BE2C (cell line): ENCODE results near the gene EIF3A.

Source experiments
- DNase-seq: peaks from one replicate; pipeline ENCODE4 v3.0.0-alpha.2; 2020
- H3K27me3 ChIP-seq: fragments of 250-450 bp; sonication (Bioruptor Pico); 2 replicates; pipeline ENCODE4 v1.5.1; 2020; ENCODE audit warnings: mild to moderate bottlenecking
- H3K36me3 ChIP-seq: fragments of 250-450 bp; sonication (Bioruptor Pico); 2 replicates; pipeline ENCODE4 v1.5.1; 2020; ENCODE audit warnings: mild to moderate bottlenecking
- H3K4me1 ChIP-seq: fragments of 250-450 bp; sonication (Bioruptor Pico); 2 replicates; pipeline ENCODE4 v1.5.1; 2020
- H3K4me3 ChIP-seq: 2 replicates; pipeline ENCODE4 v1.5.1; 2011; ENCODE audit warnings: low read depth, low read length
- H3K9me3 ChIP-seq: fragments of 250-450 bp; sonication (Bioruptor Pico); 2 replicates; pipeline ENCODE4 v1.5.1; 2020
- TF ChIP-seq, protein P1 (sequence below): IDR thresholded peaks from 2 replicates; pipeline ENCODE4 v1.5.1; 2012; ENCODE audit warnings: mild to moderate bottlenecking, low read depth, low read length

EIF3A gene

DNA sequence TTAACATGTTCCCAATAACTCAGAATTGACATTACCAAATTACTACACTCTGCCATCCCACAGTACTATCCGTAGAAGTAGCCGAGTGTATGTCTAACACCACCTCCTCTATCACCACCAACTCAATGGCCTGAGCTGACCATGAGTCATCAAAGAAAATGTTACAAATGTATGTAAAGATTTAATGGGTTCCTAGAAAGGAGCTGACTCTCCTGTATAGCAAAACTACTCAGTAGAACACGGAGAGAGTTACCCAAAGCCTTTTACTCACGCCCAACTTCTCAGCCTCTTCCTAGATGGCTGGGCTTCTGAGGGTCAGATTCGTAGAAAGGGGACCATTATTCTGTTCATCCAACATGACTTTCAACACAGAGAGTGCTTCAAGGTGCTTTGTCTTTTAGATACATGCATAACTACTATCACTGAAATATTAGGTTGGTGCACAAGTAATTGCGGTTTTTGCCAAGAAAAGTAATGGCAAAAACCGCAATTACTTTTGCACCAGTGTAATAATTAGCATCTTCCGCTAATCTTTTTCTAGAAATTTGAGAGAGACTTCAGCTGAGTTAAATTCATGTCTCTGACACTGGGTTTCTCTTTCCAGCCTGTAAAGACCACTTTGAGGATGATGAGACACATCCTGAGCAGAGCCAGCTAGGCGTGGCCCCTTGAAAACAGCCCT is 75.1 kb downstream of the EIF3A start:
- Histone ChIP-seq H3K36me3 (no peaks in the 10 kb centered on the region), H3K4me3 (no peak overlapping the region), H3K4me1 (0 out of 2 replicates have a peak, but pooled peaks cover 8% of the 10 kb centered on the region), H3K27me3 (no peaks in the 10 kb centered on the region), H3K9me3 (no peaks in the 10 kb centered on the region)
- DNase-seq, result no peak
- TF ChIP-seq, protein P1, sequence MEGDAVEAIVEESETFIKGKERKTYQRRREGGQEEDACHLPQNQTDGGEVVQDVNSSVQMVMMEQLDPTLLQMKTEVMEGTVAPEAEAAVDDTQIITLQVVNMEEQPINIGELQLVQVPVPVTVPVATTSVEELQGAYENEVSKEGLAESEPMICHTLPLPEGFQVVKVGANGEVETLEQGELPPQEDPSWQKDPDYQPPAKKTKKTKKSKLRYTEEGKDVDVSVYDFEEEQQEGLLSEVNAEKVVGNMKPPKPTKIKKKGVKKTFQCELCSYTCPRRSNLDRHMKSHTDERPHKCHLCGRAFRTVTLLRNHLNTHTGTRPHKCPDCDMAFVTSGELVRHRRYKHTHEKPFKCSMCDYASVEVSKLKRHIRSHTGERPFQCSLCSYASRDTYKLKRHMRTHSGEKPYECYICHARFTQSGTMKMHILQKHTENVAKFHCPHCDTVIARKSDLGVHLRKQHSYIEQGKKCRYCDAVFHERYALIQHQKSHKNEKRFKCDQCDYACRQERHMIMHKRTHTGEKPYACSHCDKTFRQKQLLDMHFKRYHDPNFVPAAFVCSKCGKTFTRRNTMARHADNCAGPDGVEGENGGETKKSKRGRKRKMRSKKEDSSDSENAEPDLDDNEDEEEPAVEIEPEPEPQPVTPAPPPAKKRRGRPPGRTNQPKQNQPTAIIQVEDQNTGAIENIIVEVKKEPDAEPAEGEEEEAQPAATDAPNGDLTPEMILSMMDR, result no peak

- Histone ChIP-seq H3K4me1 (0 out of 2 replicates have a peak, but pooled peaks cover 8% of the 10 kb centered on the region), H3K27me3 (no peaks in the 10 kb centered on the region), H3K36me3 (no peaks in the 10 kb centered on the region), H3K9me3 (no peaks in the 10 kb centered on the region), H3K4me3 (no peak overlapping the region)
- no peak for DNase-seq
- TF ChIP-seq, protein P1, result no peak
Observed at GRCh38 chr10:119003572-119004289, 76.9 kb downstream of the EIF3A start.

DNA sequence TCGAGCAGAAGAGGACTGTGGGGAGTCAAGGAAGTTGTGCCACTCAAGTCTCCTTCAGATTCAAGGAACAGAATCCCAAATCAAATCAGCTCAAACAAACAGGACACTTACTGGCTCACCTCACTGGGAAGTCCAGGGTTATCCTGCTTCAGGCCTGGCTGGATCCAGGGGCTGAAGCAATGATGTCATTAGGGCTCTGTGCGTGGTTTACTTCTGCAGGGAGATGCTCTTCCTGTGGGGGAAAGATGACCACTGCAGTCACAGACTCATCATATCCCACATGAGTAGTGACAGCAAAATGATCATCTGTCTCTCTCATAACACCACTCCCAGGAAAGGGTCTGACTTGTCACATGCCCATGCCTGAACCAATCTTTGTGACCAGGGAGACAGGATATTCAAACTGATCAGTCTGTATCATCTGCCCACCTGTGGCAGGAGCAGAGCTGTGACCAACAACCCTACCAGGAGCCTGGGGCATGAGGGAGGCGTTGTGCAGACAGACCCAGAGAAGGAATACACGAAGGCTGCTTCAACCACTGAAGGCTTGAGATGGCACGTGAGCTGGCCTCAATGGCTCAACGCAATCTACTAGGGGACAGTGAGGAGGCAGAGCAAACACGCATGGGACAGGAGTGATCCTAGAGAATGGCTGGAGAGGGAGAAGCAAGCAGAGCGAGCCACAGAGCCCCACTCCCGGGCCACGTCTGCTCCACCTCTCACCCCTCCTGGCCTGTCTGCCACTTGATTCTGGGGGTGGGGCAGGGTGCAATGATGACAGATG is 78.7 kb downstream of the EIF3A start:
- Histone ChIP-seq H3K4me1 (0 out of 2 replicates have a peak, but pooled peaks cover 8% of the 10 kb centered on the region), H3K4me3 (no peak overlapping the region), H3K27me3 (no peaks in the 10 kb centered on the region), H3K9me3 (no peaks in the 10 kb centered on the region), H3K36me3 (no peaks in the 10 kb centered on the region)
- DNase-seq, result no peak
- TF ChIP-seq, protein P1, result no peak

DNA sequence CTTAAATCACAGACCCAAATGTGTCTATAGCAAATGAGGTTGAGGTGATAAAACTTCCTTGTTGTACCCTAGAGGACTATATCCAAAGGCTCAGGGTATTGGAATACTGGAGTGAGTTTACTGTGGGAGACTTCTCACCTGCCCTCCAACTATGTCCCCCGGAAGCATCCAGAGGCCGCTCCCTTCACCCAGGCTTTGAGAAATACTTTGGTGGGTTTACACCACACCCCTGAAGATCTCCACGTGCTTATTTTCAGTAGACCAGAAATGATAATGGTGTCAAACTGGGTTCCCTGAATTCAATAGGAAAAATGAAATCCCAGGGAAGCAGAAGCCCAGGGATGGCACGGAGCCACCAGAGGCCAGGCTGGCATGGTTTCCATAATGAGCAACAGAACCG is 82.4 kb downstream of the EIF3A start:
- TF ChIP-seq, protein P1, result no peak
- no peak for DNase-seq
- no peaks in the 10 kb centered on the region for H3K4me1 ChIP-seq
- H3K27me3 ChIP-seq, result no peaks in the 10 kb centered on the region
- H3K9me3 ChIP-seq, result no peaks in the 10 kb centered on the region
- no peak overlapping the region for H3K4me3 ChIP-seq
- H3K36me3 ChIP-seq, result no peaks in the 10 kb centered on the region

- Histone ChIP-seq H3K4me3 (no peak overlapping the region), H3K4me1 (no peaks in the 10 kb centered on the region), H3K36me3 (no peaks in the 10 kb centered on the region), H3K9me3 (no peaks in the 10 kb centered on the region), H3K27me3 (no peaks in the 10 kb centered on the region)
- DNase-seq, result no peak
- TF ChIP-seq, protein P1, result no peak
Observed at GRCh38 chr10:118997379-118997778, 83.2 kb downstream of the EIF3A start.

- Histone ChIP-seq H3K27me3 (no peaks in the 10 kb centered on the region), H3K4me1 (no peaks in the 10 kb centered on the region), H3K4me3 (no peak overlapping the region), H3K9me3 (no peaks in the 10 kb centered on the region), H3K36me3 (no peaks in the 10 kb centered on the region)
- TF ChIP-seq, protein P1, result no peak
- DNase-seq, result no peak
Observed at GRCh38 chr10:118995739-118996138, 84.9 kb downstream of the EIF3A start.
